NCI-H146 treated with DMSO at 0.1 percent for 48 hours (cell line): ENCODE data around the gene SOX18.

Experiments used
- DNase-seq: peaks from one replicate; lab custom pipeline; 2025; ENCODE audit not compliant: unreplicated experiment; lab: John Stamatoyannopoulos, UW

Gene SOX18

DNA sequence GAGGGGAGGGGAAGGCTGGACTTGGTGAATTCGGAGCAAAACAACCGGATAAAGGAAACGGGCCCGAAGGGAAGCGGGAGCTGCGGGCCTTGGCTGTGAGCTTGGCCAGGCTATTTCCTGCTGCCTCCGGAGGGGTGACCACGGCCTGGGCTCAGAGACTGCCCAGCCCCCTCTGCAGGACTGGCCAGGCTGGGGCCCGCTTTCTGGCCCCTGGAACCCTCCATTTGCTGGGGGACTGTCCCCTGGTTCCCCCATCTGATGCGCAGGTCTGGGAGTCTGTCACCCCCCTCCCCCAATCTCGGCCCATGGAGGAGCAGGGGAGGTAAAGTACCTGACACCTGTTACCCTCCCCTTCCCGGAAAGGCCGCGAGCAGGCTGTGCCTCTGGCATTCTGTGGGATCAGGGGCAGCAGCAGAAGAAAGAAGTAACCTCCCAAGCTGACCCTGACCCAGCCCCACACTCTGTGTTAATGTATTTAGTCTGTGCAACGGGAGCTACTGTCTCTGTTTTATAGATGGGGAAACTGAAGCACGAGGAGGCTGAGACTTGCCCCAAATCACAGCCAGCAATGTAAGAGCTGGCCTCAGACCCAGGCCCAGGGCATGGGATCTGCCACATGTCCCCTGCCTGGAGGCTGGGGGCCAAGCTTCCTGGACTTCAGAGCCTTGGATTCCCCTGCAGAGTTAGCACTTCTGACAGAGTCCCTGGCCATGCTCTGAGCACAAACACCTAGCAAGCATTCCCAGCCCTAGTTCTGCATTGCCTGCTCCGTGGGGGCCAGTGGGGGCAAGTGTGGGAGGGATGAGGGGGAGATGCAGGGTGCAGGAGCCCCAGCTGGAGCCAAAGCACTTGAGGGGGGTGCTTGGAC, 9.9 kb downstream of the SOX18 start:
- DNase-seq: no peak

DNA sequence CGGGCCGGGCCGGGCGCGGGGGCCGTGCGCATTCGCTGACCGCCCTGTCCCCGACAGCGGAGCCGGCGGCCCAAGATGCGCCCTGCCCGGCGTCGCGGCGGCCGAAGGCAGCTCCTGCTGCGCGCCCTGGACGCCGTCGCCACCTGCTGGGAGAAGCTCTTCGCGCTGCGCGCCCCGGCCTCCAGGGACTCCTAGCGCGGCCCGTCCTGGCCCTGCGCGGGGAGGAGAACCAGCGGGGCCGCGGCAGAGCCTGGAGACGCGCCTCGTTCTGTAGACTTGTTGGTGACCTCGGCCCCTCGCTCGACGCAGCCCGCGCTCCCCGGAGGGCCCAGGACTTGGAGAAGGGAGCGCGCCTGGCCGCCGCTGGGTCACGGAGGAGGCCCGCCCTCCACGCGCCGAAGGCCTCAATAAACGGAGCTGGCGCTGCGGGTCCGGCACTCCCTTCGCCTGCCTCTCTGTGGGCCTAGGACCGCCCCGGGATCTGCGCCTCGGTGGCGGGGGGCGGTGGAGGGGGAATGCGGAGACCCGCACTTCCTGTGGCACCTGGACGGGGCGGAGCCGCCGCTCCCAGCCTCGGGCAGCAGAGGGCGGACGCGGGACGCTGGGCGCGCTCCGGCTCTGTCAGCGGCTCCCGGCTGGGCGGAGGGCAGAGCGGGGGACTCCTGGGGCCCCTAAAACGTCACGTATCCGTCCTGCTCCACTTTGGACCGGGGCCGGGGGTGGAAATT, 10.7 kb downstream of the SOX18 start:
- peak; percentile 53 for DNase-seq

DNA sequence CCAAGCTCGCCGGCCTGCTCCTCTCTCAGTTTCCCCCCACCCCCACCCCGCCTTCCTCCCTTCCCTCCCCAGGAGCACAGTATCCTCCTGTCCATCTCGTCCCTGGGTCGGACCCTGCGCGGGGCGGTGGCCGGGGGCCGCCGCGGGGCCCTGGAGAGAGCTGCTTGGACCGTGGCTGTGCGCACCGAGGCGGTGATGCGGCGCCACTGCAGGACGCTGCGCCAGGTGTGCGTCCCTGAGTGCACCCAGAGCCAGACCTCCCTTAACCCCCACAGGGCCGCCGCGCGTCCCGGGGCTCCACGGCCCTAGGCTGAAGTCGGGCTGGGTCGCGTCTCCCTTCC, 11.2 kb downstream of the SOX18 start:
- peak; percentile 37 for DNase-seq

DNA sequence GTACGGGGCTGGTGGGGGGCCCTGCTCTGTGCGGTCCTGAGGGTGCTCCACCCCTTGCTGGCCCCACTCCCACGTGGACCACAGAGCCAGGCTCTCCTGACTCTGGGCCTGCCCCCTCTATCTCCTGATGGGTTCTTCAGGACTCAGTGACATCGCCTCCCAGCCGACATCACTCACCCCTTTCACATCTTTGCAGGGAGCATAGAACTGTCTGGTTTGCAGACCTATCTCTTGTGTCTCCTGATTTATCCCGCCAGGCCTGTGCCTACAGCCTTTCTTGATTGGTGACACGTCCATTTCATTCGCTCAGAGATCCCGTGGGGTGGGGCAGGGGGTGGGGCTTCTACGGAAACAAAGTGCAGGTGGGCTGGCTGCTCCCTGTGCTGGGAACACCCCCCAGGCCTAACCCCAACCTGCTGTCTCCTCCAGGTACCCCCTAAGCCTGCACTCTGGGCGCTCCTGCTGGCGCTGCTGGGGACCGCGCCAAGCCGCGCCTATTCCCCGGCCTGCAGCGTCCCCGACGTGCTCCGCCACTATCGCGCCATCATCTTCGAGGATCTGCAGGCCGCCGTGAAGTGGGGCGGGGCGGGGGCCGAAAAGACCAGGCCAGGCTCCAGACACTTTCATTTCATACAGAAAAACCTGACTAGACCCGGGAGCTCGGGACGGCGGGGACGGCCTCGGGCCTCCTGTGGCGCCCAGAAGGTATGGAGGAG, 11.8 kb downstream of the SOX18 start:
- DNase-seq: no peak

DNA sequence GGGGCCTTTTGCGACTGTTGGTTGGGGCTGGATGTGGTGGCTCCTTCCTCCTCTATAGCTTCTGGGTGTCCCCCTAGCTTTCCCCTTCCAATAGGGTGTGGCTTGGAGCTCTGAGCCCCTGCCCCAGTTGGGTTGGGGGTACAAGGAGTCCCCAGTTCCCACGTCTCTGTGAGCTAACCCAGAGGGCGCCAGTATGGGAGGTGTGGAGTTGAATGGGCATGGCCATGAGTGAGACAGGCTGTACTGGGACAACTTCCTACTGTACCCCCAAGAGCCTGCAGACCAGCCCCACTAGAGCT, 12.3 kb downstream of the SOX18 start:
- DNase-seq: no peak

DNA sequence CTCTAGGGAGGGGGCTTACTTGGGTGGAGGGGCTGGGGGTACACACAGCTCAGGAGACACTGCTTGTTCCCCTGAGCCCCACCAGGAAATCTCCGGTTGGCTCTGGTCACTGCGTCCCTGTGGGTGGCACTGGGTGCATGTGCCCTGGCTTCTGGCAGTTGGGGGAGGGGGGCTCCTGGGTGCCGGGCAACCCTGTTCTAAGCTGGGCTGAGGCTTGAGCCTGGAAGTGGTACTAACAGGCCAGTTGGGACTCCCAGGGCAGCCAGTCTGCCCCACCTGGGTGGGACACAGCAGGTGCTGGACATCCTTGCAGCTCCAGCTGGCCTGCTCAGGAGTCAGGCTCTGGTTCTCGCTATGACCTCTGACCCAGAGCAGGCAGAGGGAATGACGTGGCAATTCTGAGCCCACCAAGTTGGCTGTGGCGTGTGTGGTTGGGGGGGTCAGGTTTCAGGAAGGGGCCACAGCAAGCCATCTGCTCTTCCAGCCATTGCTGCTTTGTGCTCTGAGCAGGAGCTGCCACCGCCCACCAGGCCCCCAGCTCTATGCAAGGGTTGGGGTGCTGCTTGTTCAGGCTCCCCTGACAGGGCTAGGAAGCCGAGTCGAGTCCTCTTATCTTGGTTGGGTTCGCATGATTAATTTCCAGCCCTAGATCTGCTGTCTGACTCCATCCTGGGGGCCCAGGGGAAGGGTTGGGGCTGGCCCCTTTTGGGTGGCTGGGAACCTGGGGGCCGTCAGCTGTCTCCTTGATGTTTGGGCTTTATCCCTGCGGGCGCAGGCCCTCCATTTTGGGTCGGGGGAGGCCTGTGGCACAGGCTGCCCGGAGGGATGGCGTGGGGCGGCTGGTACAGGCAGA, 12.9 kb downstream of the SOX18 start:
- DNase-seq: no peak

DNA sequence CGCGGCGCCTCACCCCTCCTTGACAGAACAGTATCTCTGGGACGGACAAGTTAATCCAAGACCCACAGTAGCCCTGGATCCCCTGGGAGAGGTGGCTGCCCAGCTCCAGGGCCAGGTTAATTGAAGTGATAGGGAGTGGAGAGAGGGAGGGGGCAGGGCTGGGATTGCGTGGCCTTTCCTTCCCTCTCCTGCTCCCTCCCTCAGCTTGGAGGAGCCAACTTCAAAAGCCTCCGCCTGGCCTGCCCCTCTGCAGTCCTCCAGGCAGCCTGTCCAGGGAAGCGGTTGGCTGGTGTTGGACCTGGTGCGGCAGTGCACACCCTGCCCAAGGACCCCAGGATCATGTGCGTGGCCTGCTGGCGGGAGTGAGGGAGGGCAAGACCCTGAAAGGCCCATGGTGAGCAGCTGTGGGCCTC, 13.5 kb downstream of the SOX18 start, which contains the start of gene C20orf204:
TSS of gene C20orf204 (plus strand) at position 250 of the 413 bp plus-strand sequence. CDS start at position 392, 142 bp downstream.
- no peak for DNase-seq

DNA sequence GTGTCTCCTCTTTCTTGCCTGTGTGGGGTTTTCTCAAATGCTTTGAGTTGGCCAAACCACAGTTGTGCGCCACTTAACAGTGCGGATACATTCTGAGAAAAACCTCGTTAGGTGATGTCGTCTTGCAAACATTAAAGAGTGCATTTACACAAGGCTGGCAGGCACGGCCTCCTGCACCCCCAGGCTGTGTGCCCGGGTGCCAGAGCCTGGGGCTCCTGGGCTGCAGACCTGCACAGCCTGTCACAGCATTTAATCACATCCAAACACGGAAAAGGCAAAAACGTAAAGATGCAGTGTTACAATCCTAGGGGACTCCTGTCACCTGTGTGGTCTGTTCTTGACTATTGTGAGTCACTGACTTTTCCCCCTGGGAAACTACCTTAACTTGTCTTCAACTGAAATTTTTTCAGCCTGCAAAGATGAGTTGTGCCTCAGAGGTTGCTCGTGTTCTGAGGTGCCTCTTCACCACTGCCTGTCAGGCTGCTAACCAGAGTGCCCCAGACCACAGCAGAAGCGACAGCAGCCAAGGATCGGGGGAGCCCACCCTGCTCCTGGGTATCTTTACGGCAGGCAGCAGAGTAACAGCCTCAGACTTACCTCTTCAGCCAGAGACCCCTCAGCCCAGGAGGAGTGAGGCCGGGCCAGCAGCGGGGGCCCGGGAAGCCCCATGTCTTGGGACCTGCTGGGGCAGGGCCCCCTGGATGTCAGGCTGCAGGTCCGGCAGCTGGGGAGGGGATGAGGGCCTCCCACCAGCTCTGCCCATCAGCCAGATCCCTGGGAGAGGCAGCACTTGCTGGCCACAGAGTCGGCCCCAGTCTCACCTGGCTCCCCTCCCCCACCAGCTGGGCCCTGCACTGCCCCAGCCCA, 14.1 kb downstream of the SOX18 start:
- no peak for DNase-seq

DNA sequence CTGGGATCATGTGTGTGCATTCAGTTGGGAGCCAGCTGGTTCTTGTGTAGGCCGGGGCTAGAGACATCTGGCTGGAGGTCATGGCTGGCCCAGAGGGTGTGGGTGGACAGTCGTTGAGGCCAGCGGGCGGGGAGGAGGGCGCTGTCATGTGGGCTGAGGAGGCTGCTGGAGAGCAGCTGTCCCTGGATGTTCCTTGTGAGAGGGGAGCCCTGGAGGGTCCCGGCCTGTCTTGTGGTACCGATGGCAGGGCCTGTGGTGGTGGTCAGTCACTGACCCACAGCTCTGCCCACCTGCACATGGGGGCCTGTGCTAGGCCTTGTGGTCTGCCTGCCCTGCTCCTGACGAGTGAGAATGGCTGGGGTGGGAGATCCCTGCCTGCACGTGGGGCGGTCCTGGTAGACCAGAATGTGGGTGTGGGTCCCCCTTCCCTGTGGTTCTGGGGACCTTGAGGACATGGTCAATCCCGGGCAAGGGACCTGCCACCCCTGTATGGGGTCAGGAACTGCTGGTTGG, 15.4 kb downstream of the SOX18 start:
- DNase-seq: no peak

DNA sequence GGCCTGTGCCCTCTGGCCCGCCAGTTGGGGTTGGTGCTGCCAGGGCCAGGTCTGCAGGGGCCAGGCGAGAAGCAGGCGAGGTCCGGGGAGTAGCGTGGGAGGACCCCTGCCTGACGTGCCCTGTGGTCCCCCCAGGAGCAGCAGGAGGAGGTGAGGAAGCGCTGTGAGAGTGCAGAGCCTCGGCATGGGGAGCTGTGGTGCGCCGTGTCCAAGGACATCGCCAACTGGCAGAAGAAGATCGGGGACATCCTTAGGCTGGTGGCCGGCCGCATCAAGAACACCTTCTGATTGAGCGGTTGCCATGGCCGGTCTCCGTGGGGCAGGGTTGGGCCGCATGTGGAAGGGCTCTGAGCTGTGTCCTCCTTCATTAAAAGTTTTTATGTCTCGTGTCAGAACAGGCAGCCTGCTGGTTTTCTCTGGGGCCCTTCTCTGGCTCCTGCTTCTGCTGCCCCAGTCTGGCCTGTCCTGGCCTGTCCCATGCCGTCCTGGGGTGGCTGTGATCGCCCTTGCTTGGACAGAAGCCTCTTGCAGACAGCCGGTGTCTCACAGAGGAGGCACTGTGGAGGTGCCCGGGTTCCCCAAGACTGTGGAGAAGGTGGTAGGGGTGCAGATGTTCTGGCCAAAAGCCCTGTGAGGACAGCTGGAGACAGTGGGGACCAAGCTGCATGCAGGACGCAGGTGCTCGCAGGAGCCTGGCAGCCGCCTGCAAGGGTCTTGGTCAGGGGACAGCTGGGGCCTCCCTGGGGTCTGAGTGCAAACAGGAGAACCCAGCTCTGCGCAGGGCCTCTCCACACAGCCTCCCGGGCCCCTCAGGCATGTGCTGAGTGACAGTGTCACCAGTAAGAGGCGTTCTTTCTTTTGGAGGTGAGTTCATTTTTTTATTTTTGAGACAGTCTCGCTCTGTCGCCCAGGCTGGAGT, 16.5 kb downstream of the SOX18 start:
- no peak for DNase-seq

DNA sequence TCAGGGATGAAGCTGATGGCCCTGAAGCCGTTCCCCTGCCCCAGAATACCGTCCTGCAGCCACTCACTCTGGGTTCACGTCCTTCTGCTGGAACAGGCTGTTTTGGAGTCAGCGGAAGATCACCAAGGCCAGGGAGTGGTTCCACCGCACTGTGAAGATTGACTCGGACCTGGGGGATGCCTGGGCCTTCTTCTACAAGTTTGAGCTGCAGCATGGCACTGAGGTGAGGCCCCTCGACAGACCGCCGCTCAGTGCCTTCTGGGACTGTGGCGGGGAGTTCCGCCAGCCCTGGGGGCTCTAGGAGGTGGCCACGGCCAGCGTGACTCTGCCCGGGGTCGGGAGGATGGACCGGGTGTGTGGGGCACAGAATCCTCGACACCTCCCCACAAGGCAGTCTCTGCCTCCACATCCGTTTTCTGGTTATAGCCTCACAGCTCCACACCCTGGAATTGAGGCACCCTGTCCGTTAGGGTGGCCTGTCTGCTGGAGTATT, 17.6 kb downstream of the SOX18 start:
- no peak for DNase-seq

DNA sequence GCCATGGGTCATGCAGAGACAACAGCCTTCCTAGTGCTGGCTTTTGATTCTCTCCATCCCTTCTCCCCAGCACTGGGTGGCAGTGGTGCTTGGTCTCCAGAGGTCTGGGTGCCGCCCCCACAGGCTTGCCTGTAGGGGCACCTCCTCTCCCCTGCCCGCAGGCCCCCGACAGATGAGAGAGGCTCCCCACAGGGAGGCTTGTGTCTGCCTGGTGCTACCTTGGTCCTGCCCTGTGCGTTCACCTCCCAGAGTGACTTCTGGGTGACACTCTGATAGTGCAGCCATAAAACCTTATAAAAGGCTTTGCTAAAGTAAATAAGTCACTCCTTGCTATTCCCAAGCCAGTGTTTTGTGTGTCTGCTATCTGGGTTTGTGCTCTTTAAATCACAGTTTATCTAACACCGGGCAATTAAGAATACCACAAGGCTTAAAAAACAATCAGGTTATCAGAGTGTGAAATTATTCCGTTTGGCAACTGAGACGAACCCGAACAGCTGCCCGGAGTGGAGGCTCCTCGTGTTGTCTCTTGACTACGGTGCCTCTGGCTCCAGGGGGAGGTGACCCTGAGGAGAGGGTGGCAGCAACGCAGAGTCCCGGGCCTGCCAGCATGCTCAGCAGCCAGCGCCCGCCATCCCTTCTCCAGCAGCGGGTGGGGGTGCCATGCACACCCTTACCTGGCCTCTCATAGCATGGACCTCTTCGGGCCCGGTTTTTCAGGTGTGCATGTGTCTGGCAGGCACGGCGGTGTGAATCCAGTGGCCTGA, 18.9 kb downstream of the SOX18 start:
- DNase-seq: no peak

DNA sequence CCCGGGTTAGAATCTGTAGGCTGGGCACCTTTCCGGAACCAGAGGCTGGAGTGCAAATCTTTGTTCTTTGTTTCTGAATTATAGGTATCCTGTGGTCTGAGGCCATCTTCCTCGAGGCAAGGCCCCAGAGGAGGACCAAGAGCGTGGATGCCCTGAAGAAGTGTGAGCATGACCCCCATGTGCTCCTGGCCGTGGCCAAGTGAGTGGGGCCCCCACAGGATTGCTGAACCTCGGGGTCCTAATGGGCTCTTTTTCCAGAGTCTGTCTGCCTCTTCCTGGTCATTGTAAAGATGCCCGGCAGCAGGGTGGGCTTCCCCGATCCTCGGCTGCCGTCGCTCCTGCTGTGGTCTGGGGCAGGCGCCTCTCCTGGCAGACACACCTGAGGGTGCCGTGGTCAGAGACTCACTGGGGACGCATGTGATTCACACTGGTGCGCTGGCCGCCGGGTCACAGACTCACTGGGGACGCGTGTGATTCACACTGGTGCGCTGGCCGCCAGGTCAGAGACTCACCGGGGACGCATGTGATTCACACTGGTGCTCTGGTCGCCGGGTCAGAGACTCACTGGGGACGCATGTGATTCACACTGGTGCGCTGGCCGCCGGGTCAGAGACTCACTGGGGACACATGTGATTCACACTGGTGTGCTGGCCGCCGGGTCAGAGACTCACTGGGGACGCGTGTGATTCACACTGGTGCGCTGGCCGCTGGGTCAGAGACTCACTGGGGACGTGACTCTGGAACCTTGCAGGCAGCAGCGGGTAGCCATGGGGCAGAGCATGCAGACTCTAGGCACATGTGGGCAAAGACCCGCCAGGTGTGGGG, 19.9 kb downstream of the SOX18 start:
- DNase-seq: no peak

DNA sequence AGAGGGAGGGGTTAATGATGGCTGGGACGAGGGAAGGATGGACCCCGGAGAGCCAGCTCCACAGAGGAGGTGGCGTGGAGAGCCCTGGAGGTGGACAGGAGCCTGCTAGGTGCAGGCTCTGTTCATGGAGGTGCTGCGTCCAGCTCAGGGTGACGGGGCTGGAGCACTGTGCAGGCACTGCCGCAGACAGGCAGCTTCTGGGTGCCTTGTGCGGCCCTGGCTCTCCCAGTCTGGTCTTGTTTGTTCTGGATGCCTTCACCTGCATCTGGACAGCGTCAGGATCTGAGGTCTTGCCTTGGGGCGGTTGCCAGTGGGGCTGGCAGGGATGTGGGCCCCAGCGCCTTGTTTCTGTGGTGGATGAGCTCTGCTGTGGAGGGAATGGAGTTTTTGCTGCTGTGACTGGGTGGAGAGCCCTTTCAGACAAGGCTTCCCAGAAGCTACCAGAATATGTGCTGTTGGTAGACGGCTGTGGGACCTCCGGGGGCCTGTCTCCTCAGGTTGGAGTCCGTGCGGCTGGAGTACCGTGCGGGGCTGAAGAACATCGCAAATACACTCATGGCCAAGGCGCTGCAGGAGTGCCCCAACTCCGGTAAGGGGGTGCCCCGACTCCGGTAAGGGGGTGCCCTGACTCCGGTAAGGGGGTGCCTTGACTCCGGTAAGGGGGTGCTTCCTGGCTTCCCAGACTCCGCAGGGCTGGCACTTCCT, 21.3 kb downstream of the SOX18 start:
- DNase-seq: no peak

DNA sequence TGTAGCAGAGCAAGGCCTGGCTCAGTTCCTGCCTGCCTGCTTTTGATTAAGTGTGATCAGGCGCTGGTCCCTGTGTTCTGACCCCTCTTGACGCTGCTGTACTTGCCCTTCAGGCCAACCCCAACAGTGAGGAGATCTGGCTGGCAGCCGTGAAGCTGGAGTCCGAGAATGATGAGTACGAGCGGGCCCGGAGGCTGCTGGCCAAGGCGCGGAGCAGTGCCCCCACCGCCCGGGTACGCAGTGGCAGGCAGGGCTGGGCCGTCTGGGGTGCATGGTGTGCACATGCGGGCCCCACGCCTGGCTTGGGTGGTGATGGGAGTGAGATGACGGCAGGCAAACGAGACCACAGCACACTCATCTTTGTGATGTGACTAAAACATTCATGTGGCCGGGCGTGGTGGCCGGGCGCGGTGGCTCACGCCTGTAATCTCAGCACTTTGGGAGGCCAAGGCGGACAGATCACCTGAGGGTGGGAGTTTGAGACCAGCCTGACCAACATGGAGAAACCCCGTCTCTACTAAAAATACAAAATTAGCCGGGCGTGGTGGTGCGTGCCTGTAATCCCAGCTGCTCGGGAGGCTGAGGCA, 23.5 kb downstream of the SOX18 start:
- no peak for DNase-seq
